HEK293 (cell line): ENCODE data around the gene NFAT5.

Experiments
- CTCF ChIA-PET: fragments of 350-600 bp; formaldehyde crosslinking; extraction: SDS; loops from one replicate; lab custom pipeline; 2021; ENCODE audit warnings: antibody characterized with exemption; lab: Yijun Ruan, JAX
- POLR2A ChIA-PET: fragments of 300-600 bp; formaldehyde crosslinking; extraction: SDS; loops from one replicate; lab custom pipeline; 2020; ENCODE audit warnings: antibody characterized with exemption, inconsistent platforms; lab: Yijun Ruan, JAX
- H3K27ac ChIP-seq: fragments of 200-500 bp; sonication (Bioruptor generic); 2 replicates; pipeline ENCODE4 v1.5.1; 2014; ENCODE audit warnings: low read depth, low read length, control low read depth, inconsistent platforms; ENCODE audit errors: extremely low read depth
- H3K36me3 ChIP-seq, 2 experiments: fragments of 200-500 bp in 1 of 2; sonication (Bioruptor generic) in 1 of 2; 1 replicate in 1 of 2; 2 replicates in 1 of 2; pipeline ENCODE4 v1.5.1; 2014 to 2017; ENCODE audit warnings: inconsistent platforms in 2 of 2, low read length in 2 of 2; ENCODE audit not compliant: control insufficient read depth in 2 of 2, insufficient read depth in 1 of 2
- H3K4me1 ChIP-seq: fragments of 200-500 bp; sonication (Bioruptor generic); 2 replicates; pipeline ENCODE4 v1.5.1; 2014; ENCODE audit warnings: mild to moderate bottlenecking, low read length, inconsistent platforms; ENCODE audit not compliant: control insufficient read depth, insufficient read depth
- H3K4me3 ChIP-seq: 2 replicates; pipeline ENCODE4 v1.5.1; 2011; ENCODE audit warnings: low read depth, mild to moderate bottlenecking, control low read depth, low read length, moderate library complexity
- H3K9me3 ChIP-seq: fragments of 200-500 bp; sonication (Bioruptor generic); 2 replicates; pipeline ENCODE4 v1.5.1; 2014; ENCODE audit warnings: low read depth, low read length, inconsistent platforms; ENCODE audit not compliant: control insufficient read depth, insufficient read depth
- BCL11B ChIP-seq: fragments of 450-650 bp; formaldehyde crosslinking; IDR thresholded peaks from 2 replicates; pipeline ENCODE4 v1.5.1; 2016; ENCODE audit warnings: low read depth, missing biosample characterization, missing genetic modification characterization
- EGR2 ChIP-seq: fragments of 450-650 bp; formaldehyde crosslinking; IDR thresholded peaks from 2 replicates; pipeline ENCODE4 v1.5.1; 2016; ENCODE audit warnings: low read depth, missing biosample characterization, missing genetic modification characterization
- FEZF1 ChIP-seq: fragments of 450-650 bp; formaldehyde crosslinking; IDR thresholded peaks from 2 replicates; pipeline ENCODE4 v1.5.1; 2016; ENCODE audit warnings: missing biosample characterization, missing genetic modification characterization
- GLIS1 ChIP-seq: fragments of 450-650 bp; formaldehyde crosslinking; IDR thresholded peaks from 2 replicates; pipeline ENCODE4 v1.5.1; 2016; ENCODE audit warnings: missing biosample characterization, missing genetic modification characterization
- HOXD13 ChIP-seq: sonication (generic); formaldehyde crosslinking; IDR thresholded peaks from 2 replicates; pipeline ENCODE4 v1.8.0; 2022; ENCODE audit warnings: missing genetic modification reagents, borderline replicate concordance
- KLF10 ChIP-seq: fragments of 450-650 bp; IDR thresholded peaks from 2 replicates; pipeline ENCODE4 v1.5.1; 2018; ENCODE audit warnings: missing biosample characterization, mild to moderate bottlenecking, missing genetic modification characterization
- KLF9 ChIP-seq: fragments of 450-650 bp; formaldehyde crosslinking; IDR thresholded peaks from 2 replicates; pipeline ENCODE4 v1.5.1; 2016; ENCODE audit warnings: missing biosample characterization, missing genetic modification characterization, low read depth
- OVOL3 ChIP-seq: fragments of 450-650 bp; formaldehyde crosslinking; IDR thresholded peaks from 2 replicates; pipeline ENCODE4 v1.5.1; 2016; ENCODE audit warnings: missing biosample characterization, missing genetic modification characterization
- PRDM1 ChIP-seq: fragments of 450-650 bp; formaldehyde crosslinking; IDR thresholded peaks from 2 replicates; pipeline ENCODE4; 2016; ENCODE audit warnings: missing biosample characterization, missing genetic modification characterization
- REPIN1 ChIP-seq: fragments of 450-650 bp; formaldehyde crosslinking; IDR thresholded peaks from 2 replicates; pipeline ENCODE4 v1.5.1; 2017; ENCODE audit warnings: missing biosample characterization, missing genetic modification characterization, low read depth
- SCRT2 ChIP-seq: fragments of 450-650 bp; formaldehyde crosslinking; IDR thresholded peaks from 2 replicates; pipeline ENCODE4 v1.5.1; 2016; ENCODE audit warnings: missing biosample characterization, missing genetic modification characterization
- SP7 ChIP-seq: fragments of 450-650 bp; formaldehyde crosslinking; IDR thresholded peaks from 2 replicates; pipeline ENCODE4 v1.5.1; 2016; ENCODE audit warnings: missing biosample characterization, missing genetic modification characterization
- WT1 ChIP-seq: fragments of 450-650 bp; formaldehyde crosslinking; IDR thresholded peaks from 2 replicates; pipeline ENCODE4 v1.5.1; 2016; ENCODE audit warnings: missing biosample characterization, missing genetic modification characterization
- ZBTB20 ChIP-seq: fragments of 450-650 bp; formaldehyde crosslinking; IDR thresholded peaks from 2 replicates; pipeline ENCODE4 v1.5.1; 2016; ENCODE audit warnings: missing biosample characterization, missing genetic modification characterization
- ZFP69B ChIP-seq: fragments of 450-650 bp; formaldehyde crosslinking; IDR thresholded peaks from 2 replicates; pipeline ENCODE4 v1.5.1; 2016; ENCODE audit warnings: missing biosample characterization, missing genetic modification characterization
- ZNF211 ChIP-seq: fragments of 450-650 bp; formaldehyde crosslinking; IDR thresholded peaks from 2 replicates; pipeline ENCODE4 v1.5.1; 2016; ENCODE audit warnings: low read depth, missing biosample characterization, missing genetic modification characterization
- ZNF423 ChIP-seq: fragments of 450-650 bp; formaldehyde crosslinking; IDR thresholded peaks from 2 replicates; pipeline ENCODE4 v1.5.1; 2016; ENCODE audit warnings: missing biosample characterization, missing genetic modification characterization
- ZNF426 ChIP-seq: fragments of 450-650 bp; formaldehyde crosslinking; IDR thresholded peaks from 2 replicates; pipeline ENCODE4 v1.5.1; 2017; ENCODE audit warnings: missing biosample characterization, missing genetic modification characterization, mild to moderate bottlenecking, inconsistent platforms, moderate library complexity
- ZNF561 ChIP-seq: fragments of 450-650 bp; IDR thresholded peaks from 2 replicates; pipeline ENCODE4 v1.5.1; 2018; ENCODE audit warnings: missing biosample characterization, missing genetic modification characterization, borderline replicate concordance
- ZNF621 ChIP-seq: fragments of 450-650 bp; formaldehyde crosslinking; IDR thresholded peaks from 2 replicates; pipeline ENCODE4 v1.5.1; 2017; ENCODE audit warnings: missing biosample characterization, missing genetic modification characterization
- ZNF624 ChIP-seq: fragments of 450-650 bp; formaldehyde crosslinking; IDR thresholded peaks from 2 replicates; pipeline ENCODE4 v1.5.1; 2017; ENCODE audit warnings: missing biosample characterization, missing genetic modification characterization
- ZNF658 ChIP-seq: fragments of 450-650 bp; formaldehyde crosslinking; IDR thresholded peaks from 2 replicates; pipeline ENCODE4; 2016; ENCODE audit warnings: missing biosample characterization, missing genetic modification characterization
- ZNF660 ChIP-seq: fragments of 450-650 bp; IDR thresholded peaks from 2 replicates; pipeline ENCODE4 v1.5.1; 2018; ENCODE audit warnings: missing biosample characterization, mild to moderate bottlenecking, missing genetic modification characterization
- ZXDB ChIP-seq: fragments of 450-650 bp; formaldehyde crosslinking; IDR thresholded peaks from 2 replicates; pipeline ENCODE4 v1.5.1; 2016; ENCODE audit warnings: missing biosample characterization, missing genetic modification characterization
- TF ChIP-seq, protein P1 (sequence below): fragments of 450-650 bp; formaldehyde crosslinking; optimal IDR thresholded peaks from 2 replicates; pipeline ENCODE3; 2016; ENCODE audit warnings: missing biosample characterization, mild to moderate bottlenecking, missing genetic modification characterization
- TF ChIP-seq, protein P2 (sequence below): fragments of 450-650 bp; formaldehyde crosslinking; IDR thresholded peaks from 2 replicates; pipeline ENCODE4 v1.5.1; 2016; ENCODE audit warnings: missing biosample characterization, missing genetic modification characterization
- TF ChIP-seq, protein P3 (sequence below): fragments of 450-650 bp; formaldehyde crosslinking; IDR thresholded peaks from 2 replicates; pipeline ENCODE4 v1.5.1; 2016; ENCODE audit warnings: missing biosample characterization, missing genetic modification characterization
- TF ChIP-seq, protein P4 (sequence below): fragments of 450-650 bp; formaldehyde crosslinking; conservative IDR thresholded peaks from 2 replicates; pipeline ENCODE4 v1.5.1; 2016; ENCODE audit warnings: low read depth, missing biosample characterization, missing genetic modification characterization
- TF ChIP-seq, protein P5 (sequence below): fragments of 450-650 bp; formaldehyde crosslinking; IDR thresholded peaks from 2 replicates; pipeline ENCODE4 v1.5.1; 2017; ENCODE audit warnings: missing biosample characterization, mild to moderate bottlenecking, missing genetic modification characterization, moderate library complexity

The NFAT5 gene

DNA sequence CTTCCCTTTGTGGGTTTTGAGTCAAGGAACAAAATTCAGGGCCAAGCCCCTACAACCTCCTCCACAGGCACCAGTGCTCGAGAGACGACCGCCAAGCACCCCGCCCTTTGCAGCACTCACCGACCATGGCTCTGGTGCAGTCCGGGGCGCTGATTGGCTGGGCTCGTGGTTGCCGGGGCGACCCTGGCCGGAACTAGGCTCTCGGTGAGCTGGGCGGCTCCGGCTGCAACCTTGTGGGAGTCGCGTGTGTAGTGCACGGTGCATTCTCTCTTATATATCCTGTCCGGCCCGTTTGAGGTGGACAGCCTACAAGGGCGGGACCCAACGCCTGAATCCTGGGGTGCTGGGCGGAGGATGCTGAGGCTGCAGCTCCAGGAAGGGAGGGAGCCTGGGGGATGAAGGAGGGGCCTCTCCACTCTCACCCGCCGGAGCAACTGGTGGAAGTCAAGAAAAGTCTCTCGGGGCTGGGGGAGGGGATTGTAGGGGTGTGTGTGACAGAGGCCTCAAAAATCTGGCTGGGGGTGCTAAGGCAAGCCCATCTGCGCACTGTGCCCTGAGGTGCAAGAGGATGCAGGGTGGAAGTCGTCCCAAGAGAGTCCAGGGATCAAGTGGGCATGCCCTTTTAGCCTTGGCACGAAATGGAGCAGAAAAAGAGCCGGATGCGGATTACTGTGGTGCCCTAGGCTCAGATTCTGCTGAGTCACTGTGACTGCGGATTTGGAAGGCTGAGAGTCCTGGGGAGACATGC is 160.7 kb downstream of the NFAT5 start, which contains the start of gene NQO1 (continued):
- TF ChIP-seq PRDM1 (tag by site-specific recombination) (no peak), ZNF624 (tag by site-specific recombination) (no peak), ZNF426 (no peak), KLF9 (peak; percentile 44; the same call in 1 of the 2 replicates), GLIS1 (tag by site-specific recombination) (peak; percentile 36; the same call in 1 of the 2 replicates), HOXD13 (CRISPR knock-in tag) (no peak), ZXDB (no peak), BCL11B (tag by site-specific recombination) (no peak), SCRT2 (tag by site-specific recombination) (peak; percentile 99), SP7 (tag by site-specific recombination) (peak; percentile 52), ZNF423 (tag by site-specific recombination) (no peak), REPIN1 (no peak), FEZF1 (tag by site-specific recombination) (no peak; the same call in 1 of the 2 replicates), WT1 (tag by site-specific recombination) (no peak), KLF10 (tag by site-specific recombination) (no peak), ZBTB20 (tag by site-specific recombination) (0 out of 2 replicates have a peak, but pooled peaks have one; percentile 44)
- TF ChIP-seq, protein P1, sequence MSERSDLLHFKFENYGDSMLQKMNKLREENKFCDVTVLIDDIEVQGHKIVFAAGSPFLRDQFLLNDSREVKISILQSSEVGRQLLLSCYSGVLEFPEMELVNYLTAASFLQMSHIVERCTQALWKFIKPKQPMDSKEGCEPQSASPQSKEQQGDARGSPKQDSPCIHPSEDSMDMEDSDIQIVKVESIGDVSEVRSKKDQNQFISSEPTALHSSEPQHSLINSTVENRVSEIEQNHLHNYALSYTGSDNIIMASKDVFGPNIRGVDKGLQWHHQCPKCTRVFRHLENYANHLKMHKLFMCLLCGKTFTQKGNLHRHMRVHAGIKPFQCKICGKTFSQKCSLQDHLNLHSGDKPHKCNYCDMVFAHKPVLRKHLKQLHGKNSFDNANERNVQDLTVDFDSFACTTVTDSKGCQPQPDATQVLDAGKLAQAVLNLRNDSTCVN (tag by site-specific recombination) = peak; percentile 18
- TF ChIP-seq, protein P2, sequence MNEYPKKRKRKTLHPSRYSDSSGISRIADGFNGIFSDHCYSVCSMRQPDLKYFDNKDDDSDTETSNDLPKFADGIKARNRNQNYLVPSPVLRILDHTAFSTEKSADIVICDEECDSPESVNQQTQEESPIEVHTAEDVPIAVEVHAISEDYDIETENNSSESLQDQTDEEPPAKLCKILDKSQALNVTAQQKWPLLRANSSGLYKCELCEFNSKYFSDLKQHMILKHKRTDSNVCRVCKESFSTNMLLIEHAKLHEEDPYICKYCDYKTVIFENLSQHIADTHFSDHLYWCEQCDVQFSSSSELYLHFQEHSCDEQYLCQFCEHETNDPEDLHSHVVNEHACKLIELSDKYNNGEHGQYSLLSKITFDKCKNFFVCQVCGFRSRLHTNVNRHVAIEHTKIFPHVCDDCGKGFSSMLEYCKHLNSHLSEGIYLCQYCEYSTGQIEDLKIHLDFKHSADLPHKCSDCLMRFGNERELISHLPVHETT (tag by site-specific recombination) = 0 out of 2 replicates have a peak, but pooled peaks have one; percentile 14
- TF ChIP-seq, protein P3, sequence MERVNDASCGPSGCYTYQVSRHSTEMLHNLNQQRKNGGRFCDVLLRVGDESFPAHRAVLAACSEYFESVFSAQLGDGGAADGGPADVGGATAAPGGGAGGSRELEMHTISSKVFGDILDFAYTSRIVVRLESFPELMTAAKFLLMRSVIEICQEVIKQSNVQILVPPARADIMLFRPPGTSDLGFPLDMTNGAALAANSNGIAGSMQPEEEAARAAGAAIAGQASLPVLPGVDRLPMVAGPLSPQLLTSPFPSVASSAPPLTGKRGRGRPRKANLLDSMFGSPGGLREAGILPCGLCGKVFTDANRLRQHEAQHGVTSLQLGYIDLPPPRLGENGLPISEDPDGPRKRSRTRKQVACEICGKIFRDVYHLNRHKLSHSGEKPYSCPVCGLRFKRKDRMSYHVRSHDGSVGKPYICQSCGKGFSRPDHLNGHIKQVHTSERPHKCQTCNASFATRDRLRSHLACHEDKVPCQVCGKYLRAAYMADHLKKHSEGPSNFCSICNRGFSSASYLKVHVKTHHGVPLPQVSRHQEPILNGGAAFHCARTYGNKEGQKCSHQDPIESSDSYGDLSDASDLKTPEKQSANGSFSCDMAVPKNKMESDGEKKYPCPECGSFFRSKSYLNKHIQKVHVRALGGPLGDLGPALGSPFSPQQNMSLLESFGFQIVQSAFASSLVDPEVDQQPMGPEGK (tag by site-specific recombination) = peak; percentile 33; the same call in 1 of the 2 replicates

DNA sequence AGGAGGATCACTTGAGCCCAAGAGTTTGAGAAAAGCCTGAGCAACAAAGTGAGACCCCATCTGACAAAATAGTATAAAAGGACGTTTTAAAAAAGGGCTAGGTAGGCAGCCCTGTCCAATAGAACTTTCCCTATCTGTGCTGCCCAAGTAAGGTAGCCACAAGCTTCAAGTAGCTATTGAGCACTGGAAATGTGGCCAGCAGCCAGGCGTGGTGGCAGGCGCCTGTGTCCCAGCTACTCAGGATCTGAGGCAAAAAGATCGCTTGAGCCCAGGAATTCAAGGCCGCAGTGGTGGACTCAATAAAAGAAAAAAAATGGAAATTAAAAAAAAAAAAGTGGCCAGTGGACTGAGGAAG is 162.1 kb downstream of the NFAT5 start:
- H3K36me3 ChIP-seq = no peaks in the 10 kb centered on the region
- ChIA-PET CTCF (interaction anchor here (0.6 to 2.5 kb wide), 2 partner anchors 26 to 334 kb away, joined by 3 to 6 read pairs; partner anchors contain the start of gene NOB1), POLR2A (interaction anchor here (0.5 to 1.0 kb wide), 3 partner anchors 19 to 39 kb away, joined by 3 to 4 read pairs (median 3); no protein-coding TSS in a partner anchor)
- H3K9me3 ChIP-seq = no peaks in the 10 kb centered on the region
- H3K4me1 ChIP-seq = no peaks in the 10 kb centered on the region; the same call in 1 of the 2 replicates
- no peak overlapping the region for H3K4me3 ChIP-seq
- no peak overlapping the region for H3K27ac ChIP-seq
- no peak for TF ChIP-seq OVOL3 (tag by site-specific recombination)
- TF ChIP-seq, protein P4, sequence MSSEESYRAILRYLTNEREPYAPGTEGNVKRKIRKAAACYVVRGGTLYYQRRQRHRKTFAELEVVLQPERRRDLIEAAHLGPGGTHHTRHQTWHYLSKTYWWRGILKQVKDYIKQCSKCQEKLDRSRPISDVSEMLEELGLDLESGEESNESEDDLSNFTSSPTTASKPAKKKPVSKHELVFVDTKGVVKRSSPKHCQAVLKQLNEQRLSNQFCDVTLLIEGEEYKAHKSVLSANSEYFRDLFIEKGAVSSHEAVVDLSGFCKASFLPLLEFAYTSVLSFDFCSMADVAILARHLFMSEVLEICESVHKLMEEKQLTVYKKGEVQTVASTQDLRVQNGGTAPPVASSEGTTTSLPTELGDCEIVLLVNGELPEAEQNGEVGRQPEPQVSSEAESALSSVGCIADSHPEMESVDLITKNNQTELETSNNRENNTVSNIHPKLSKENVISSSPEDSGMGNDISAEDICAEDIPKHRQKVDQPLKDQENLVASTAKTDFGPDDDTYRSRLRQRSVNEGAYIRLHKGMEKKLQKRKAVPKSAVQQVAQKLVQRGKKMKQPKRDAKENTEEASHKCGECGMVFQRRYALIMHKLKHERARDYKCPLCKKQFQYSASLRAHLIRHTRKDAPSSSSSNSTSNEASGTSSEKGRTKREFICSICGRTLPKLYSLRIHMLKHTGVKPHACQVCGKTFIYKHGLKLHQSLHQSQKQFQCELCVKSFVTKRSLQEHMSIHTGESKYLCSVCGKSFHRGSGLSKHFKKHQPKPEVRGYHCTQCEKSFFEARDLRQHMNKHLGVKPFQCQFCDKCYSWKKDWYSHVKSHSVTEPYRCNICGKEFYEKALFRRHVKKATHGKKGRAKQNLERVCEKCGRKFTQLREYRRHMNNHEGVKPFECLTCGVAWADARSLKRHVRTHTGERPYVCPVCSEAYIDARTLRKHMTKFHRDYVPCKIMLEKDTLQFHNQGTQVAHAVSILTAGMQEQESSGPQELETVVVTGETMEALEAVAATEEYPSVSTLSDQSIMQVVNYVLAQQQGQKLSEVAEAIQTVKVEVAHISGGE = no peak
- TF ChIP-seq ZNF660 (tag by site-specific recombination) = no peak
- TF ChIP-seq ZNF658 (tag by site-specific recombination) = no peak
- TF ChIP-seq ZNF211 = no peak
- TF ChIP-seq EGR2 (tag by site-specific recombination) = no peak
- TF ChIP-seq, protein P5, sequence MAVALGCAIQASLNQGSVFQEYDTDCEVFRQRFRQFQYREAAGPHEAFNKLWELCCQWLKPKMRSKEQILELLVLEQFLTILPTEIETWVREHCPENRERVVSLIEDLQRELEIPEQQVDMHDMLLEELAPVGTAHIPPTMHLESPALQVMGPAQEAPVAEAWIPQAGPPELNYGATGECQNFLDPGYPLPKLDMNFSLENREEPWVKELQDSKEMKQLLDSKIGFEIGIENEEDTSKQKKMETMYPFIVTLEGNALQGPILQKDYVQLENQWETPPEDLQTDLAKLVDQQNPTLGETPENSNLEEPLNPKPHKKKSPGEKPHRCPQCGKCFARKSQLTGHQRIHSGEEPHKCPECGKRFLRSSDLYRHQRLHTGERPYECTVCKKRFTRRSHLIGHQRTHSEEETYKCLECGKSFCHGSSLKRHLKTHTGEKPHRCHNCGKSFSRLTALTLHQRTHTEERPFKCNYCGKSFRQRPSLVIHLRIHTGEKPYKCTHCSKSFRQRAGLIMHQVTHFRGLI (tag by site-specific recombination) = no peak
- no peak for TF ChIP-seq ZNF561 (tag by site-specific recombination)
- no peak for TF ChIP-seq ZNF621 (tag by site-specific recombination)
- TF ChIP-seq ZNF624 (tag by site-specific recombination) = no peak
- no peak for TF ChIP-seq ZFP69B (tag by site-specific recombination)
- no peak for TF ChIP-seq ZBTB20 (tag by site-specific recombination)
